ENCODE measurements around the gene GAL3ST3.

- TF ChIP-seq CTCF (IDR thresholded peaks at IDR 0.05; ENCODE audit: borderline replicate concordance, extremely low read depth, low read length, poor library complexity, severe bottlenecking) (no peak), EZH2 (IDR thresholded peaks at IDR 0.05; ENCODE audit: borderline replicate concordance, low read depth, low read length, severe bottlenecking) (no peak)
Measured at GRCh38 chr11:66039765-66040164, 9.2 kb downstream of the GAL3ST3 start.

All from DND-41 (cell line).